Measurements from ENCODE around the gene ABCF2. TPM values are rescaled to one million over a fixed set of nuclear protein-coding genes. Genes with fewer than 3 reads are reported as not detected.
A peak's percentile ranks its signal among the peaks of the same experiment; 100 is the strongest.

The ABCF2 gene
- total RNA-seq, 1 experiment from 2014 or later = 116 TPM

DNA sequence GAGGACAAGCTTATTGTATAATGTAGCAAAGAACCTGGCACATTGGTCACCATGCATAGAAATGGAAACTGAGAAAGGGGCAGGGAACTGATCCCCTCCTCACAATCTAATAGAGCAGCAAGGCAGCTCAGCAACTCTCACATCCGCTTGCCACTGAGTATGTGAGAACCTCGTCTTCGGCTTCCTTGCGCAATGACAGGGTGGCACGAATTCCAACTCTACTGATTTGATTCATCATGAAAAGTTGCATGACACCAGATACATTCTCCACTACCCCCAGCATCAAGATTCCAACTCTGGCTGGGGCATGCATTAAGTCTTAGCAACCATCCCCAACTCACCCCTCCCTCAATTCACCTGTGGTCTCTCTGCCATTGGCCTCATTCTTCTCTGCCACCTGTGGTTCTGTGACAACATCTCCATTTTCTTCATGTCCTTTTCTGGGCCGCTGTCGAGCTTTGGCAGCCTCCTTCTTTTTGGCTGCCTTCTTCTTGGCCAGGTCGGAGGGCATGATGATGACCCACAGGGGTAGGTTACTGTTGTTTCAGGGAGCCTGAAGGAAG lies 976 bp downstream of the ABCF2 start:
- DNase-seq (ENCODE audit: low read depth) = no peak

DNA sequence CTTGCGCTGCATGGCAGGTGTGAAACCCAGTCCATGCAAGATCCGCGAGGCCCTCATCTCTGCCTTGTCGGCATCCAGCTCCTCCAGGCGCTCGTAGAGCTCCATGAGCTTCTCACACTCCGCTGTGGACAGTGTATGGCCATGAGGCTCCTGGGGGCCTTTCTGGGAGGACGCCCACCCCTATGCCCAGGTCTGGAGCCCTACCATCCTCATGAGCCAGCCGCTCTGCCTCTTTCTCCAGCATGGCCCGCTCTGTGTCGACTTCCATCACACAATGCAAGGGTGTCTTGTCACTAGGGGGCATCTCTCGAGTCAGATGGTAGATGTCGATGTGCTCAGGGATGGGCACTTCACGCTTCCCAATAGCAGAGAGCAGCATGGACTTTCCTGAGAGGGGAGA lies 3.3 kb downstream of the ABCF2 start:
- no peak for DNase-seq (ENCODE audit: low read depth)

DNA sequence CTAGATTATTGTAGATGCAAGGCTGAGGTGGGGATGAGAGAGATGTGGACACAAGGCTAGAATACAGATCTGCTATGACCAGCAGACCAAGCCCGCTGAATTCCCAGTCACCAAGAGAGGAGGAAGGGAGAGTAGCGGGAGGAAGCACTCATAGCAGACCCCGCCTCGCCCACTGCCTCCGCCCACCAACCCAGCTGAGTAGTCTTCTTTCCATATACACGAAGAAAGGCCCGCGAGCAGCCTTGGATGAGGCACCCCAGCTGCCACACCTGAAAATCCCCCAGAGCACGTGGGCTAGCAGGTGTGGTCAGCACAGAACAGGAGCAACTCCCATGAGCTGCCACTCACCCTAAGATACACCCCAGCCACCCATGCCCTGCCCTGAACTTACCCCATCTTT lies 8.8 kb downstream of the ABCF2 start:
- DNase-seq (ENCODE audit: low read depth) = no peak

DNA sequence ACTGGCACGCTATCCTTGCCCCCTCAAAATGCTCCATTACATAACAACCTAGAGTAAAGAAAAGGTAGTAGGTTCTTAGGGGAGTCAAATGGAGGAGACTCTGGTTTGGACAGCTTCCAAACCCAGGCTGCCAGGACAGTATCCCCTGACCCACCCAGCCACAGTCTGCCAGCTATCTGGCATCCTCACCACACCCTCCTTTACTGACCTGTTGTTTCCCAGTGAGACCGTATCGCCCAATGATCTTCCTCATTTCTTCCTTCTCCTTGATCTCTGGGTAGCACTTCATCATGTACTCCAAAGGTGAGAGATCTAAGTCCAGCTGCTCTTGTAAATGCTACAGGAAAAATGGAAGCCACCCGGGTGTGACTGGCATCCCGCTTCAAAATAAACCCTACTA lies 11.6 kb downstream of the ABCF2 start:
- no peak for DNase-seq (ENCODE audit: low read depth)

DNA sequence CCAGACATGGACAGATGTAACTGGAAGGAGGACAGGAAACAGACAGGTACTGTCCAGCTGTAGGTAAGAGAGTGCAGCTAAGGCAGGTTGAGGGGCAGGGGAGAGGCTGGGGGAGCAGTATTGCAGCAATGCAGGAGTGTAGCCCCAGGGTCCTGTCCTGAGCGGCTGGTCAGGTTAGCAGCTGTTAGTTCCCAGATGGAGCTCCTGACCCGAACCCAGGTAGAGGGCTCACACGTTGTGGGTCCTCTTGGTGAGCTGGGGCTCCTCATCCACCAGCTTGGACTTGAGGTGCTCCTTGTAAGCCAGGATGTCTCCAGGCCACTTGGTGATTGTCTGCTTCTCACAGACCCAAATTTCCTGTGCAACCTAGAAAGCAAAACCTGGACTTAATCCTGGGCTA lies 13.2 kb downstream of the ABCF2 start:
- DNase-seq (ENCODE audit: low read depth) = no peak

DNA sequence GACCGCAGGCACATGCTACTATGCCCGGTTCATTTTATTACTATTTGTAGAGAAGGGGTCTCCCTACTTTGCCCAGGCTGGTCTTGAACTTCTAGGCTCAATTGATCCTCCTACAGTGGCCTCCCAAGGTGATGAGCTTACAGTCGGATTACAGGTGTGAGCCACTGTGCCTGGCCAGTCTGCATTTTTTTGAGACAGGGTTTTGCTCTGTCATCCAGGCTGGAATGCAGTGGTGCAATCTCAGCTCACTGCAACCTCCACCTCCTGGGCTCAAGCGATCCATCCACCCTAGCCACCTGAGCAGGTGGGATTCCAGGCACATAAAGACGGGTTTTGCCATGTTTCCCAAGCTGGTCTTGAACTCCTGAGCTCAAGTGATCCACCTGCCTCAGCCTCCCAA lies 14.4 kb downstream of the ABCF2 start:
- no peak for DNase-seq (ENCODE audit: low read depth)

DNA sequence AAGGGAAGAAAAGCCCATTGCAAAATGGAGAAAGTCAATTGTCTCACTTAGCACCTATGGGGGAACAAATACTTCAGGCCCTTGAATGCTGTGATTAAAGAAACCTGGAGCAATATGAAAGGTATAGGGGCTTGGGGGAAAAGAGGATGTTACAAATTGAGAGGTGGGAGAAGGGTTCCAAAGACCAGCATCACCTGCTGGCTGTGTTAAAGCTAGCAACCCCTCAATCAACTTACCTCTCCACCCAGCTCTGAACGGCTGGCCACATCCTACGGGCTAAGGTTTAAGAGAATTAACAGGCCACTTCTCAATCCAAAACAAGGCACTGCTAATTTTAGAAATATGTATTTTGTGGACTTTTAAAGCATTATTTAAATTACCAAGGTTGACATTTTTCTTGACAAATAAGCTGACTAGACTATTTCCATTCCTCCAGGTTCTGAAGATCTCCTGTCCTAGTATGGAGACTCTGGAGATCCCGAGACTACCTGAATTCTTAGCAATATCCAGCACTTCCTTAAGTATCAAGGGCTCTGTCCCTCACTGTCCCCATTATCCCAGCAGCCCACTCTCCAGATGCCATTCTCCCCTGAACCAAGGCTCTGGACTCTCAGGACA lies 15.7 kb downstream of the ABCF2 start:
- DNase-seq (ENCODE audit: low read depth) = no peak

DNA sequence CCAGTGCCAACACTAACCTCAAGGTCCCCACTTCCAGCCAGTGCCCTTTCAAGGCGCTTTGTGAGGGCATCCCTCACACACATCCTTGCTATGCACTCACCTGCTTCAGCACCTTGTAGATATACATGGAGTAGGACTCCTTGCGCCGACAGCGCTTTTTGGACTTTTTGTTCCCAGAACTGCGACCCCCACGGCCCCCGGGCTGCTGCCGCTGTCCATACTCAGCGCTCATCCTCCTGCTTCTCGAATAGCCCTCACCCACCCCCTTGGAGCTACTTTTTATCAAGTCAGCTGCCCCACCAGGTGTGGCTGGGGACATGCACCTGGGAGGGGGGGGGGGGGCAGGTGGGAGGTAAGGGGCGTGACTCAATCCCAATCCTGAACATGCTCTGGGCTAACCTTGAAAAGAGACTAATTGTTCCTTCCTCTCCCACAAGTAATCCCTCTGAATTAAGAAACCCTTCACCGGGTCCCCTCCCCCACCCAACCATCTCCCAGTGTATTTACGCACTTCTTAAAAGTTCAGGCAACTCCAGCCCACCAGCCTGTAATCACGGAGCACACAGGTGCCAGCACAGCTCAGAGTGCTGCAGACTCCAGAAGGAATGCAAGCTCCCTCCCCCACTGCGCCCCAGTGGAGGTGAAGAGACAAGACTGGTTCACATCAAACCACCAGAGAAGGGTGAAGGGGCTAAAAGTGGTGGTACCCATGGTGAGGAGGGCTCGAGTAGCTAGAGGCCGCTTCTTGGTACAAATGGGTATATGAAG lies 16.7 kb downstream of the ABCF2 start, which contains the start of gene H2BK1:
Gene H2BK1 (minus strand): TSS at position 402 of the 768 bp plus-strand sequence. CDS start 170 bp downstream, at position 232.
- DNase-seq (ENCODE audit: low read depth) = no peak

DNA sequence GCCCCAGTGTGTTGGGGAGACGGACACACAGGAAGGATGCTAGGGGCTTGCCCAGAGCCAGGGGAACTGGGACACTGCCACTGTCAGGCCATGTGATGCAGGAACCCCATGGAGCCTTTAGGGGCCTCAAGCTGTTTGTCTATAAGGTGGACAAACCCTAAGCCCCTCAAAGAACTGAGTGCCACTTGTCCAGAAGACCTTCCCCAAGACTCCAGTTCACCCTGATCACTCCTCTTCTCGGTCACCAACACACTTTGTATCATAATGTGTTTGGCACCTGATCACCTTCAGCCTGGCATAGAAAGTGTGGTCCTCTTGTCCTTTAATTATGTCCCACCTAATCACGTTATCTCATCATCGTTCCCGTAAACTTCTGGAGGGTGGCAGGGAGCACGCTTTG lies 17.4 kb downstream of the ABCF2 start:
- DNase-seq (ENCODE audit: low read depth) = no peak

DNA sequence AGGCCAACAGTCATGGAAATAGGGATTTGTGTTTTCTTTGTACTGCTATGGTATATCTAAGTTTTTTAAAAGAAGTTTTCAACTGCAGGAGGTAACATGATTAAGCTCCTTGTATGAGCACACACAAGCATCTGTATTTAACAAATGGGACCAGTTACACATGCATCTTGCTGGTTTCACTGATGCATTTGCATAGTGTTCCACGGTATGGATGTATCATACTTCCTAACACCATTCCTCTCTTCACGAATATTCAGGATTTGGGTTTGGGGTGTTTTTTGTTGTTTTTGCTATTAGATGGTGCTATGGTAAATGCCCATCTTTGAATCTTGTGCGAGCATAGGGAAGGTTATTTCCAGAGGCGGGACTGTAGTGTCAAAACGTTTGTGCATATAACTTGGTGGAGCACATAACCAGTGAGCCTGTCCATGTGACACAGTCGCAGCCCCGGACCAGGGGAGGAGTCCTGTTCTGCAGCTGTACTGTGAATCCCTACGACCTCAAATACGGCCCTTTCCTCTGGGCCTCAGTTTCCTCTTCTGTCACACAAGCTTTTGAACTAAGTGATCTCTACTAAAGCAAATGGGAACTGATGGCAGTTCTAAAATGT lies 18.6 kb downstream of the ABCF2 start:
- no peak for DNase-seq (ENCODE audit: low read depth)

DNA sequence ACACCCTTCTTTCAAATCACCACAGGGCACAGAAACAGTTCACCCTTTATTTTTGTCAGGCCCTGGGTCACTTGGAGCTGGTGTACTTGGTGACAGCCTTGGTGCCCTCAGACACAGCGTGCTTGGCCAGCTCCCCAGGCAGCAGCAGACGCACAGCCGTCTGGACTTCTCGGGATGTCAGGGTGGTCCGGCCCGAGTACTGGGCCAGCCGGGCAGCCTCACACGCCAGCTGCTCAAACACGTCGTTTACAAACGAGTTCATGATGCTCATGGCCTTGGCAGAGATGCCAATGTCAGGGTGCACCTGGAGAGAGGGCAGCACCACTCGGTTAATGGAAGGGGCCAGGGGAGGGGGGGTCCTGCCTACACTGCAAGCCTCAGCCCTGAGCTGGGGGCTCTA lies 19.2 kb downstream of the ABCF2 start:
- DNase-seq (ENCODE audit: low read depth) = no peak

DNA sequence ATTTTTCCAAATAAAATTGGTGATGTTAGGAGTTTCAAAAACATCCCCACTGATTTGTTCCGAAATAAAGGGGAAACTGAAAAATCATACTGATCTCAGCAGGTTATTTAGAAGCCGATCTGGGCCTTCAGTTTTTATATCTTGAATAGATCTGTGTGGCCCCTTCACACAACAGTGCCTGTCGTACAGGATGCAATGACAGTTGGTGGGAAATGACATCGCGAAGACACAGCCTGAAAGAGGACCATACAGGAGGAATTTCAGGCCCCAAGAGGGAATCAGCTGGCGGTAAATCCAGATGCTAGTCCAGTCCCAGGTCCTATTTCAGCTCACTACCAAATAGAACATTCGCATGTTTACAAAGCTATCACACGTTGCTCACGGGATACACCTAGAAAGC lies 19.7 kb downstream of the ABCF2 start:
- no peak for DNase-seq (ENCODE audit: low read depth)

DNA sequence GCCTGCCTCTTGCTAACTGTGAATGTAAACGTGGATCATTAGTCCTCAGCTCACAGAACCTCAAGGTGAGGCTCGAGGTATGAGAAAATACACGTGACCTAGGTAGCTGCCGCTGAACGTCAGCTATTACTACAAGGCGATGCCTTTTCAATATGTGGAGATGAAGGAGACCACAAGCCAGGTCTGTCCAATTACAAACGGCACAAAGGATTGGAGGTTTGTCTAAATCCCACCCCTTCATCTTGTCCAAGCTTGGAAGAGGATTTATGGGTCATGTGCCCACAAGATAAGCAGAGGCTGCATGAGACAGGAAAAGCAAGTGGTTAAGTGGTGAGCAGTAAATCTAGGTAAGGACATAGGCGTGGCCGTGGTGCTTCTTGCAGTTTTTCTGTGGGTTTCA lies 20.1 kb downstream of the ABCF2 start:
- peak; percentile 47 for DNase-seq (ENCODE audit: low read depth)

DNA sequence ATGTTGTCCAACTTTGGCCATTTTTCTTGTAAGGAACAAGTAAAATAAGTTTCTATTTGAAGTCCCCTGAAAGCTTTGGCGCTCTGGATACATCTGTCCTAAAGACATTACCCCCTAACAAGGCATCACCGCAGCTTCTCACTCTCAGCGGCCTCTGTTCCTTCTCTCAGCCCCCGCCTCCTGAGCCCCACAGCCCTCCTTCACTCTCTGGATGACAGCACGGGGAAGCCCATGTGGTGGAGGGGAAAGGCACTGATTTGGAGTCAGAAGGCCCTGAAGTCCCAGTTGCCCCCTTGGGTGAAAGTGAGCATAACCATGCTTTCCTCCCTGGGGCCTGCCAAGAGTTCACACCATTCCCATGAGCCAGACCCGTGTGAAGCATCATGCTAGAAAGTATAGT lies 21.3 kb downstream of the ABCF2 start:
- no peak for DNase-seq (ENCODE audit: low read depth)

DNA sequence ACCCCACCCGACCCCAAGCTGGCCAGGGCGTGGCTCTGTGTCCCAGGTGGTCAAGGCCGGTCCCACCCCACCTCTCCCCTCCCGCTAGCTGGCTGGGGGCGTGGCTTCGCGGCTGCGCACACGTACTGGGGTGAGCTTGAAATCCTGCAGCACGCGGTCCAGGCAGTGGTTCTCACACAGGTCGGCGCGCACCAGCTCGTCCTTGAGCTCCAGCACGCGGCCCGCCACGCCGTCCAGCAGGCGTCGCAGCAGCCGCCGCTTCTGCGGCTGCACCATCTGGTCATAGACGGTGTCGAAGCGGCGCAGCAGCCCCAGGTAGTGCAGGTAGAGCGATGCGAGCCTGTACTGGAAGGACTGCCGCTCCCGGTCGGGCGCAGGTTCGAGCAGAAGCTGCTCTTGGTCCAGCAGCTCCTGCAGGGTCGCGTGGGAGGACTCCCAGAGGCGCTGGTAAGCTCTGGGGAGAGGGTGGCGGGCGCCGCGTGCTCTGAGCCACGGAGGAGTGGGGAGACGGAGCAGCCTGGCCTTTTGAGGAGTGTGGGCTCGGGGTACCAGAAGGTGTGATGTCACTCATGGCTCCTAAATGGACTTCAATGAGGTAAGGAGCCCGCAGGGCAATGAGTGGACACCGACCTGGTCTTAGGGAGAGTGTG lies 22.5 kb downstream of the ABCF2 start:
- DNase-seq (ENCODE audit: low read depth) = no peak

DNA sequence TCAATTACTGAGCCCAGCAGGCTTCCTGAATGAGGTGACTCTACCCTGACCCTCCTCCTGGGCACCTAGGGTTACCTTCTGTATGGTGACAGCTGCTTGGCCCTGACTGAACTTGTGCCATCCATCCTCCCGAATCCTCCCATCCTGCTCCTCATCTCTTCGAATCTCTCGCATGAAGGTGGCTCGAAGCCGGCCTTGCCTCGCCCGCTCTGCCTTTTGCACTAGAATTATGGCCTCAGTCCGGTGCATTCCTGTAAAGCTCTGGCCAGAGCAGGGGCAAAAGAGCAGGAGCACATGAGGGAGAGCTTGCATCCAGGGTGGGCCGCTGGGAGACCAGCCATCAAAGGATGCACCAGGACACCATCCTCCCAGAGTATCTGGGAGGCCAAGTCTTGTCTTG lies 24.2 kb downstream of the ABCF2 start:
- DNase-seq (ENCODE audit: low read depth) = no peak

DNA sequence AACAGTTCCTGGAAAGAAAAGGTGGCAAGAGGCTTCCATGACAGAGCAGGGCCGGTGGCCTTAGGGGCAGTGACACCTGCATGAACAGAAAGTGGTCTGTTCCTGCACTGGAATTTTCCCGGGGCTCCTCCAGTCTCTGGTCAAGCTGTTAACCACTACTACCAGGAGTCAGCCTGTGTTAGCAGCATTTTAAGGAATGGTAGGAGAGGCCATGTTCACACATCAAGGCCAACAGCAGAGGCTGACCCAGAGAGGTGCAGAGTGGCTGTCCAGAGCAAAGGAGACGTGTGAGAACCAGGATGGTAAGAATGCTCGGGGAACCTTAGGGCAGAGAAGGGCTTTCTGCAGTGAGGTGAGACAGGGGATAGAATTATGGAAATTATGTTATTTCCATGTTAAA lies 25.3 kb downstream of the ABCF2 start:
- no peak for DNase-seq (ENCODE audit: low read depth)

DNA sequence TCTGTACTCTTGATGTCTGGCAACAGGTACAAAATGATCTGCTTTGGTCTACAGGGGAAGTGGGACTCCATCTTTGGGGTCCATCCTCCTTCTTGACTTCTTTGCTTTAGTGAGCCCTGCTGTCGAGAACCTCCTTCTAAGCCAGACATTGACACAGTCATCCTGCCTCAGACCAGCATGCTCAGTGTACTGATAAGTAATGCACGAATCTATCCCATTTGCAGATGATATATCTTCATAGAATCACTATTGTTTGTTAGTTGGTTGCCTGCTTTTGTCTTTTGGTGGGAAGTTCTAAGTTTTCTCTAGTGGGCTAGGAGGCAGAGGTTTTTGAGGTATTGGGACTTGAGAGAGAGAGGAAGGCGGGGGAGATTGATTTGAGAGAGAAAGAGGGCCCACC lies 25.7 kb downstream of the ABCF2 start:
- DNase-seq (ENCODE audit: low read depth) = no peak

DNA sequence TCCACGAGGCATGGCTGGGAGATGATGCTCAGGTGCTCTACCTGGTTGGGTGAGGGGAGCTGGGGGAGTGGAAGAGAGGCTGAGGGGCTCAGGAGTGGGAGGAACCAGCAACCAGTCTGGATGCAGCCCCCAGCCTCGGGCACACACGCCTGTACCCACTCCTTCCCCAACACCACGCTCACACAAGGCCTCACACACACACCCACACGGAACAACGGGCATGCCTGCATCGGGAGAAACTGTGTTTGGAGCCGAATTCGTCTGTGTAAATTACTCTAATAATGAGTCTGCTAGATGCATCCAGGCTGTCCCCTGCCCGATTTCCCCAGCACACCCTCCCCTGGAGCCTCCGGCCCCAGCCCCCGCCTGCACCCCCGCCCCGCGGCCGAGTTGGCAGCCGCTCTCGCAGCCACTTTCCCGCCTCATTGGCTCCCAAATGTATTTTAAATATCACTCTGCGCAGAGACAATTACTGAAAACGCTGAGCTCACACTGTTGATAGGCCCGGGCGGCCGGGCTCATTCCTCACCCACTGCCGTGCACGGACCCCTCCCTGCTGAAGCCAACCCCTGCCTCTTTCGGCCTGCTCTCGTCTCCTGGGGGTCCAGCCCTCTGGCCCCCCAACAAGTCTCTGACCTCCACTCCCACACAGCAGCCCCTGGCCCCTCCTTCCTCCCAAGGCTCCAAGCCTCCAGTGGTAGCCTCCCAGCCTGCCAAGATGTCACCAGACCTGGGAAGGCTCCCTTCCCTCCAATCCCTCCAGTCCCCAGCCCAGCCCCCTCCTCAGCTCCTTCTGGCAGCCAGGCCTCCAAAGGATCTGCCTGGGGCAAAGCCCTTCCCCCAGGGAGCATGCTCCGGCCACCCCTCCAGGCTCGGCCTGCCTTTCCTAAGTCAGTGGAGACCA lies 27.8 kb downstream of the ABCF2 start:
- DNase-seq (ENCODE audit: low read depth) = no peak

DNA sequence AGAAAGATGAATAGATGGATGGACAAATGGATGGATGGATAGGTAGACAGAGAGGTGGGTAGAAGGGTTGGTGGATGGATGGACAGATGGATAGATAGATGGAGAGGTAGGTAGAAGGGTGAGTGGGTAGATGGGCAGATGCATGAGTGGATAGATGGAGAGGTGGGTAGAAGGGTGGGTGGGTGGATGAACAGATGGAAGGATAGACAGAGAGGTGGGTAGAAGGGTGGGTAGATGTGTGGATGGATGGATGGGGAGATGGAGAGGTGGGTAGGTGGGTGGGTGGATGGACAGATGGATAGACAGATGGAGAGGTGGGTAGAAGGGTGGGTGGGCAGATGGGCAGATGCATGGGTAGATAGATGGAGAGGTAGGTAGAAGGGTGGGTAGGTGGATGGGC lies 29.1 kb downstream of the ABCF2 start:
- DNase-seq (ENCODE audit: low read depth) = no peak
